ENCODE data around the gene RAD50.

The RAD50 gene

DNA sequence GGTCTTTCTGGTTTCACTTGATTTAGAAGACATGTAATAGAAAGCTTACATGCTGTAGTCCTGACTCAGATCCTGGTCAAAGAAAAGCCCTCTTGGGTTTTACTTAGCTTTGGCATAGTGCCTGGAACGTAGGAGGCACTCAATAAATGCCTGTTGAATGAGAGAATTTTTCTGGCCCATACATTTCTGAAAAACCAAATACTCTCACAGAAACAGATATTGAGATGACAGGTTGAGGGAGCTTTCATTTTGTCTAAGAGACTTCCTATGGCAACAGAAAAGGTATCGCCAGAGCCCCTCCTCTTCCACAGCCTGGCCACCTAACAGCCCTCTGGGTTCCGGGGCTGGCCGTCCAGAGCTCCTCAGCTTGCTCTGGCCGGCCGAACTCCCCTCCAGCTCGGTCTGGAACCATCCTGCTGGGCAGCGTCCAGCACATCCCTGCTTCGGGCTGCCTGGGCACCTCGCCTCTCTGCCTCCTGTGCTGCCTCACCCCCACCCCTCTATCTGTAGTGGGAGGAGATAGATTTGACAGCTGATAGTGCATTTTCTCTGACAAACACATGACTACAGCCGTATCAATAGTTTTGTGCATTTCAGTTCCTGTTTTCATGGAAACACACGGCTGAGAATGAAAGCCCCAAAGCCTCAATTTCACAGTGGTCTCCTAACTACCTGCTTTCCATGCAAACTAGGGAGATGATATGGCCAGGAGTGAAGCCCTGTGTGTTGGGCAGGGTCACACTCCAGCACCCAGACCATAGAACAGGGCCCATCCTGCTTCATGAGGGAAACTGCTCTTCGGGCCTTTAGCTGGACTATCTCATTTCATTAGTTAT lies 118.1 kb downstream of the RAD50 start:
- H3K9me3 ChIP-seq (ENCODE audit: low read length) = no peaks in the 10 kb centered on the region
- no peaks in the 10 kb centered on the region for H3K27me3 ChIP-seq (ENCODE audit: control insufficient read depth in 1 of 2, insufficient read depth in 2 of 2, low read length in 2 of 2)
- H3K4me1 ChIP-seq (ENCODE audit: insufficient read depth, low read length) = peaks cover 18% of the 10 kb centered on the region
- H3K9ac ChIP-seq (ENCODE audit: low read length) = no peak overlapping the region
- peak overlapping the region; percentile 32 for H3K27ac ChIP-seq (ENCODE audit: low read depth, low read length)
- H3K36me3 ChIP-seq (ENCODE audit: insufficient read depth, low read length) = no peaks in the 10 kb centered on the region
- peak overlapping the region in 1 of 2 donors; percentile 20 for H3K4me3 ChIP-seq (ENCODE audit: low read depth in 1 of 2, low read length in 2 of 2)

DNA sequence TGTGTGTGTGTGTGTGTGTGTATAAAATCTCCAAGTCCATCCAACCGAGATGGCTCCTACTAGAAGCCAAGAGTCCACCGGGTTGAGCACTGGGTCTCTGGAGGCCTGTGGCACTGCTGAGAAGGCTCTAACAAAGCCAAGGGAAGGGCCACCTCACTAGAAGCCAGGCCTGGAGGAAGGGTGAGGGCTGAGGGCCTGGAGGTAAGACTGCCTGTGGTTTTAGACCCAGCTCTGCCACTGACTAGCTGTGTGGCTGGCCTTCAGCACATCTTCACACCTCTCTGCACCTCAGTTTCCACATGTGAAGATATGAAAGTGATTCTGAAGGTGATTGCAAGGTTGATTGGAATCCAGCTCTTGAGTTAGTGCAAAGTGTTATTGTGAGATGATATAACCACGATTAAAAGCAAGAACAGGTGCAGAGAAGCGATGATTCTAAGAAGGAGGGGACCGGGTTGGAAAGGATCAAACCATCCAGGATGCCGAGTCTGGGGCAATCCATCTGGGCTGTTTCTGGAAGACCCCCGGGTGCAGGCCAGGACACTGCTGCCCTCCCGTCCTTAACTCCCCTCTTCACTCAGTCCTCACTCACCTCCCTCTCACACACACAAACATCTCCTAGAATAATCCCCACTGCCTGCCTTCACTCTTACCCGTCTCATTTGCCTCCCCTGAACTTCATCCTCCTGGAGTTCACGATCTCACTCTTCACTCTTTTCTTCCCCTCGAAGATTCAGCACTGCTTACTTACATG lies 119.3 kb downstream of the RAD50 start:
- no peak overlapping the region for H3K27ac ChIP-seq (ENCODE audit: low read depth, low read length)

DNA sequence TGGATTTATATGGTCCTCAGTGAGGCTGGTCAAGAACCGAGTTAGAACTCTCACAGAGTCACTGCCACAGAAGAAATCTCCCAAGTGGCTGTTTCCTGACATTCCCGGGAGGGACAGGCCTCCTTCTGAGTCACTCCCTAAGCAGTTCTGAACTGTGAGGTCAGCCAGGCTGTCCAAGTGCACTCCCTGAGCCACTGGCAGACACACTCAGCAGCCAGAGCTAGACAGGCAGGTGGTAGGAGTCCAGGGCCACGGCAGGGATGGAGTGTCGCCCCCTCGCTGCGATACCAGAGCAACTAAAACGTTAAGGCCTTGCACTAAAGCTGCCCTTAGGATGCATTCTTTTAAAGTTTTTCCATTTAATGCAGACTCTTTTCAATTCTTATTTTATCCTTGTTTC lies 120.4 kb downstream of the RAD50 start:
- Histone ChIP-seq H3K36me3 (ENCODE audit: insufficient read depth, low read length) (no peaks in the 10 kb centered on the region), H3K4me3 (ENCODE audit: low read depth in 1 of 2, low read length in 2 of 2) (no peak overlapping the region), H3K9me3 (ENCODE audit: low read length) (no peaks in the 10 kb centered on the region), H3K27ac (ENCODE audit: low read depth, low read length) (no peak overlapping the region), H3K4me1 (ENCODE audit: insufficient read depth, low read length) (peaks cover 18% of the 10 kb centered on the region), H3K9ac (ENCODE audit: low read length) (no peak overlapping the region), H3K27me3 (ENCODE audit: control insufficient read depth in 1 of 2, insufficient read depth in 2 of 2, low read length in 2 of 2) (no peaks in the 10 kb centered on the region)

More for the DNA sequence above, 119.3 kb downstream of the RAD50 start:
- Histone ChIP-seq H3K9ac (ENCODE audit: low read length) (no peak overlapping the region), H3K4me1 (ENCODE audit: insufficient read depth, low read length) (peaks cover 18% of the 10 kb centered on the region), H3K4me3 (ENCODE audit: low read depth in 1 of 2, low read length in 2 of 2) (no peak overlapping the region), H3K9me3 (ENCODE audit: low read length) (no peaks in the 10 kb centered on the region), H3K36me3 (ENCODE audit: insufficient read depth, low read length) (no peaks in the 10 kb centered on the region), H3K27me3 (ENCODE audit: control insufficient read depth in 1 of 2, insufficient read depth in 2 of 2, low read length in 2 of 2) (no peaks in the 10 kb centered on the region)

DNA sequence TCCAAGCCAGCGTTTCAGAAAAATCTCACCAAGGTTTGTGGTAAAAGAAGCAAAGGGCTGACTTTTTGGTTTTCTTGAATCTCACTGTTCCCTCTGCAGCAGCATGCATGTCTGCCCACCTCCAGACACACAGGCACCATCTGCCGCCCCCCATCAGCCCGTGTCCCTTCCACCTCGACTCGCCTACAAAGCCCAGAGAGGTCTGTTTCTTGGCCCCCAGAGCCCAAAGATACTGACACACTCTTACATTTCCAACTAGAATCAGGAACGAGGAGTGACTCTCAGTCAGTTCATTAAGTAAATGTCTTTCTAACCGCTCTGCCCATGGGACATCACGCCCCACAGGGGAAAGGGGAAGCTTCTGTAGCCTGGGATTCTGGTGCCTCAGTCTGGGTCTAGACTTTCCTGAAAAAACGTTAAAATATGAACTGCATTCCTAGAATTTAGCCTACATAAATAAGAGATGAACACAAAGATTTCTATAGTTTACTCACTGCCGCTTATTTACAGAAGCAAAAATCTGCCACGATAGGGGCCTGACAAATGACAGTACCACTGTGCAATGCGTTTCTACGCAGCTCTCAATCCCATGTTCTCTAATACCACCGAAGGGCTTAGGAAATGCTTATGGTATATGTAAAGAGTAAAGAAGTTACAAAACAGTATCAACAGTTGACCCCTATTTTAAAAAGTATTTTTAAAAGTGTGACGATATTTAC lies 121.1 kb downstream of the RAD50 start:
- no peak overlapping the region for H3K9ac ChIP-seq (ENCODE audit: low read length)
- H3K4me1 ChIP-seq (ENCODE audit: insufficient read depth, low read length) = peaks cover 18% of the 10 kb centered on the region
- no peaks in the 10 kb centered on the region for H3K27me3 ChIP-seq (ENCODE audit: control insufficient read depth in 1 of 2, insufficient read depth in 2 of 2, low read length in 2 of 2)
- no peak overlapping the region for H3K27ac ChIP-seq (ENCODE audit: low read depth, low read length)
- H3K4me3 ChIP-seq (ENCODE audit: low read depth in 1 of 2, low read length in 2 of 2) = no peak overlapping the region
- H3K36me3 ChIP-seq (ENCODE audit: insufficient read depth, low read length) = no peaks in the 10 kb centered on the region
- H3K9me3 ChIP-seq (ENCODE audit: low read length) = no peaks in the 10 kb centered on the region

DNA sequence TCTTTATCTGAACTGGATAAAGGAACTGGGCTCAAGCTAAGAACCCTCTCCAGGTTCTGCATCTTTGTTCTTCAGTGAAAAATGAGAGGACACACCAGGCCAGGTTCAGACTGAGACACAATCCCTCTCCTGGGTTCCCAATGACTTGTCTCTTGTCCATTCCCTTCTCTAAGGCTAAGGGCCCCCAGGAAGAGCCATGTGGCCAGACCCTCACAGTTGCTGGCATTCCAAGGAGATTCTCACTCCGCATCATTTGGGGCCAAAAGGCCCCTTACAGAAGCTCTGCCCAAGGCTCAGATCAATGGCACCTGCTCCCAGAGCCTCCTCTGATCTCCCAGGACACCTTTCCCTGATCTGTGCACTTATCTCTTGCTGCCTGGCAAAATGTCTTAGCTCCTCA lies 122.0 kb downstream of the RAD50 start:
- H3K27ac ChIP-seq (ENCODE audit: low read depth, low read length) = no peak overlapping the region
- H3K9me3 ChIP-seq (ENCODE audit: low read length) = no peaks in the 10 kb centered on the region
- H3K36me3 ChIP-seq (ENCODE audit: insufficient read depth, low read length) = no peaks in the 10 kb centered on the region
- no peaks in the 10 kb centered on the region for H3K27me3 ChIP-seq (ENCODE audit: control insufficient read depth in 1 of 2, insufficient read depth in 2 of 2, low read length in 2 of 2)
- H3K4me1 ChIP-seq (ENCODE audit: insufficient read depth, low read length) = peaks cover 18% of the 10 kb centered on the region
- H3K4me3 ChIP-seq (ENCODE audit: low read depth in 1 of 2, low read length in 2 of 2) = no peak overlapping the region
- H3K9ac ChIP-seq (ENCODE audit: low read length) = no peak overlapping the region

DNA sequence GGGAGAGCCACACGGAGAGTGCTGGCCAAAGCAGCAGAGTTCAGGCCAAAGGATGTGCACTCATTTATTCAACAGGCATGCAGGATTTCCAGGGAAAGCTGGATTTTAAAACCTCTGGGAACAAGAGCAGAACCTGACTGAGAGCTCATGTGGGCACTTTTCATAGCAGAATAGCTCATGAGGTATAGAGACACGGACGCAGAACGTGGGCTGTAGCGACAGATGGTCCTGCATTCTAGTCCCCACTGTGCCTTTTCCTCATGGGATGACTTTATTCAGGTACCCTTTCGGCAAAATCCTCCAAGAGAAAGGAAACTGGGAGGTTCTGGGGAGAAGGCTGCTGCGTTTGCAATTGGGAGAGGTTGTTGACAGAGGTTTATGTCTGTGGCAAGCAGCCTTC lies 122.4 kb downstream of the RAD50 start:
- no peak overlapping the region for H3K9ac ChIP-seq (ENCODE audit: low read length)
- H3K4me1 ChIP-seq (ENCODE audit: insufficient read depth, low read length) = peaks cover 17% of the 10 kb centered on the region
- H3K4me3 ChIP-seq (ENCODE audit: low read depth in 1 of 2, low read length in 2 of 2) = no peak overlapping the region
- no peaks in the 10 kb centered on the region for H3K9me3 ChIP-seq (ENCODE audit: low read length)
- no peak overlapping the region for H3K27ac ChIP-seq (ENCODE audit: low read depth, low read length)
- H3K36me3 ChIP-seq (ENCODE audit: insufficient read depth, low read length) = no peaks in the 10 kb centered on the region
- H3K27me3 ChIP-seq (ENCODE audit: control insufficient read depth in 1 of 2, insufficient read depth in 2 of 2, low read length in 2 of 2) = no peaks in the 10 kb centered on the region

DNA sequence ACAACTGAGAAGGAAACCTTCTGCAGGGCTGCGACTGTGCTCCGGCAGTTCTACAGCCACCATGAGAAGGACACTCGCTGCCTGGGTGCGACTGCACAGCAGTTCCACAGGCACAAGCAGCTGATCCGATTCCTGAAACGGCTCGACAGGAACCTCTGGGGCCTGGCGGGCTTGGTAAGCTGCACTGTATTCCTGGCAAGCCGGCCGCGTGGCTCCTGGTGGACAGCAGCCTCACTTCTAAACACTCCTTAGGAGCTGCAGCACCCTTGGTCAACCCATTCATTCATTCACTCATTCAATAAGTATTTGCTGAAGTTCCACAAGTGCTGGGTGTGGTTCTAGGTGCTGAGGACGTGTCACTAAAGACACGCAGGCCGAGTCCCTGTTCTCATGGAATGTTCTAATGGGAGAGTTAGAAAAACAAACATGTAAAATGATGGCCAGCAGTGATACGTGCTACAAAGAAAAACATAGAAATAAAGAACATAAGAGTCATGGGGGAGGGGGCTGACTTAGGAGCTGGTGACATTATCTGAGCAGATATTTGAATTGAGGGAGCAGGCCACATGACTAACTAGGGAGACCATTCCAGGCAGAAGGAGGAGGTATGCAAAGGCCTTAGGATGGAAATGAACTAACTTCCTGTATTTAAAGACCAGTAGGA lies 123.1 kb downstream of the RAD50 start:
- no peak overlapping the region for H3K9ac ChIP-seq (ENCODE audit: low read length)

DNA sequence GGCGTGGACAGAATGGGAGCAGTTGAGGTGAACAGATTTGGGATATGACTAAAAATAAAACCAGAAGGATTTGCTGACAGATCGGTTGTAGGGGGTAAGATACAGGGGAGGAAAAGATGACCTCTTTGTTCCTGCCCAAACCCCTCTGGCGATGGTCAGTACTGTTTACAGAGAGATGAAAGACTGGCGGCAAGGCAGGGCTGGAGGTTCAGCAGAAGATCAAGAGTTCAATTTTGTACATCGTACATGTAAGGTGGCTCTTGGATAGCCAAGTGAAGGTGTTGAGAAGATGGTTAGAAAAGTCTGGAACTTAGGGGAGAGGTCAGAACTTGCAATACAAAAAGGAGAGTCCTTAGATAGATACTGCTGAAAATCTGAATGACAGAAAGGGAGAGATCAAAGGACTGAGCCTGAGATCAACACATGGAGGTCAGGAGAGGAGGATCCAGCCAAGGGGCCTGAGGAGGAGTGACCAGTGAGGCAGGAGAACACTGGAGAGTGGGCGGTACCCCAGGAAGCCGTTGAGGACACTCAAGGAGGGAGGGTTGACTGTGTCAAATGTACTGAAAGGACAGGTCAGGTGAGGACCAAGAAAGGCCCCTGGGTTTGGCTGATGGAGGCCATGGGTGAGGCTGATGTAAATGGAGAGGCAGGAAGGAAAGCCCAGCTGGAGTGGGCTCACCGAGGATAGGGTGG lies 124.2 kb downstream of the RAD50 start:
- Histone ChIP-seq H3K9ac (ENCODE audit: low read length) (no peak overlapping the region), H3K4me1 (ENCODE audit: insufficient read depth, low read length) (peaks cover 6% of the 10 kb centered on the region), H3K36me3 (ENCODE audit: insufficient read depth, low read length) (no peaks in the 10 kb centered on the region), H3K9me3 (ENCODE audit: low read length) (no peaks in the 10 kb centered on the region), H3K27me3 (ENCODE audit: control insufficient read depth in 1 of 2, insufficient read depth in 2 of 2, low read length in 2 of 2) (no peaks in the 10 kb centered on the region), H3K27ac (ENCODE audit: low read depth, low read length) (no peak overlapping the region), H3K4me3 (ENCODE audit: low read depth in 1 of 2, low read length in 2 of 2) (no peak overlapping the region)

More for the DNA sequence above, 123.1 kb downstream of the RAD50 start:
- no peak overlapping the region for H3K27ac ChIP-seq (ENCODE audit: low read depth, low read length)
- no peaks in the 10 kb centered on the region for H3K9me3 ChIP-seq (ENCODE audit: low read length)
- H3K27me3 ChIP-seq (ENCODE audit: control insufficient read depth in 1 of 2, insufficient read depth in 2 of 2, low read length in 2 of 2) = no peaks in the 10 kb centered on the region
- H3K4me1 ChIP-seq (ENCODE audit: insufficient read depth, low read length) = peaks cover 10% of the 10 kb centered on the region
- no peak overlapping the region for H3K4me3 ChIP-seq (ENCODE audit: low read depth in 1 of 2, low read length in 2 of 2)
- H3K36me3 ChIP-seq (ENCODE audit: insufficient read depth, low read length) = no peaks in the 10 kb centered on the region

DNA sequence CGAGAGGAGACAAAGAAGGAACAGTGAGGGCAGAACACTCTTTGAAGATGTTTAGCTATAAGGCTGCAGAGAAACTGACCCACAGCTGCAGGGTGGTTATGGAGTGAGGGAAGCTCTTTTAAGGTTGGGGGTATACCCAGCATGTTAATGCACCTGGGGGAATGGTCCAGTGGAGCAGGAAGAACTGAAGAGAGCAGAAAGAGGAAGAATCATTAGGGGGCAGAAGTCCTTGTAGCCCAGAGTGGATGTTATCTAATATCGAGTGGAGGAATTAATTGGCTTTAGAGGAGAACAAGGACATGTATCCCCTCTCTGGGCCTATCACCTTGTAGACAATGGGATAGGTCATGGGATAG lies 124.7 kb downstream of the RAD50 start:
- H3K9me3 ChIP-seq (ENCODE audit: low read length) = no peaks in the 10 kb centered on the region

DNA sequence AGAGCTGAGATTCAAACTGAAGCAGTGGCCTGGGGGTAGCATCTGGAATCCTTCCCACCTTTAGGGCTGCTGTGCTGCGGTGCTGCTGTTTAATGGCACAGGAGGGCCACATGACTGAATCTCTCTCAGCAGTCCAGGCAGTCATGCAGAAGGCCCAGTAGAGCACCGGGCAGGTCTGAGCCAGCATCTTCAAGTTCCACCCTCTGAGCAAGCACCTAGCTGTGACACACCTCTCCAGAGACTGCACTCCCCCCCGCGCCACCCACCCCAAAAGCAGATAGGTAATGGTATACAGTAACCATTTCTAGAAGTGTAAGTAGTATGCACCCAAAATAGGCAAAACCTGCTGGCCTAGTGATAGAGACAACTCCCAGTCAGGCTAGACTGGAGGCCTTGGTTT lies 125.2 kb downstream of the RAD50 start:
- Histone ChIP-seq H3K9ac (ENCODE audit: low read length) (no peak overlapping the region), H3K4me3 (ENCODE audit: low read depth in 1 of 2, low read length in 2 of 2) (no peak overlapping the region), H3K27me3 (ENCODE audit: control insufficient read depth in 1 of 2, insufficient read depth in 2 of 2, low read length in 2 of 2) (no peaks in the 10 kb centered on the region), H3K27ac (ENCODE audit: low read depth, low read length) (no peak overlapping the region), H3K36me3 (ENCODE audit: insufficient read depth, low read length) (no peaks in the 10 kb centered on the region), H3K9me3 (ENCODE audit: low read length) (no peaks in the 10 kb centered on the region), H3K4me1 (ENCODE audit: insufficient read depth, low read length) (peaks cover 6% of the 10 kb centered on the region)

More for the DNA sequence above, 124.7 kb downstream of the RAD50 start:
- Histone ChIP-seq H3K36me3 (ENCODE audit: insufficient read depth, low read length) (no peaks in the 10 kb centered on the region), H3K4me3 (ENCODE audit: low read depth in 1 of 2, low read length in 2 of 2) (no peak overlapping the region), H3K27ac (ENCODE audit: low read depth, low read length) (no peak overlapping the region), H3K4me1 (ENCODE audit: insufficient read depth, low read length) (peaks cover 6% of the 10 kb centered on the region), H3K27me3 (ENCODE audit: control insufficient read depth in 1 of 2, insufficient read depth in 2 of 2, low read length in 2 of 2) (no peaks in the 10 kb centered on the region), H3K9ac (ENCODE audit: low read length) (no peak overlapping the region)
